Retinal pigment epithelial cell (primary cell): ENCODE results near the gene ST8SIA1.

Experiments
- DNase-seq: peaks from one replicate; pipeline ENCODE4 v3.0.0-alpha.2; 2010; ENCODE audit warnings: low read depth
- H3K4me3 ChIP-seq: 2 replicates; pipeline ENCODE4 v1.5.1; 2011; ENCODE audit warnings: mild to moderate bottlenecking, low read length, control low read depth, moderate library complexity
- TF ChIP-seq, protein P1 (sequence below): conservative IDR thresholded peaks from 2 replicates; pipeline ENCODE4 v1.5.1; 2011; ENCODE audit warnings: low read depth, low read length, control low read depth, inconsistent platforms

The ST8SIA1 gene

DNA sequence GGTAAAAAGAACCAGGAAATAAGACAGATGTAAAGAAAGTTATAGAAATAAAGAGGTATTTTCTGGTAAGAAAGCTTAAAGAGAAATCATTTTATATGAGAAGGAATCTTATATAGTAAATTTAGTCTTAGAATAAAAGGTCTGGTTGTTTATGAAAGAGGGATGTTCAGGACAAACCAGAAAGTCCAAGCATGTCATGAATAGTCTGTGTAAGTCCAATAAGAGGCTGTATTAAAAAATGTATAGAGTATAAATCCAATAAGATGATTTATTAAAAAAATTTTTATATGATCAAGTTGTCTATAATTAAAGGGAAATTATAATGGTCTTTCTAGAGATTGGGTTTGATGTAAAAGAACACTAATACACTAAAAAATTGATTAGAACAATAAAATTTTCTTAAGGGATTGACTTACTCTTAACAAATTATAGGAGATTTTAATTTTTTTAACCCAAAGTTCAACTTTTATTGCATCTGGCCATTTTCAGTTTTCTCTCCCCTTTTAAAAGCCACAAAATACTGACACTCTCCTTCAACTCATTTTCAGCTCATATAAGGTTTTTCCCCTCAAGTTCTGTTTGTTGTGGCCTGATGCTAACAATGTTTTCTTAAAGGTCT is 35.1 kb downstream of the ST8SIA1 start:
- DNase-seq = no peak
- H3K4me3 ChIP-seq = no peak overlapping the region
- TF ChIP-seq, protein P1, sequence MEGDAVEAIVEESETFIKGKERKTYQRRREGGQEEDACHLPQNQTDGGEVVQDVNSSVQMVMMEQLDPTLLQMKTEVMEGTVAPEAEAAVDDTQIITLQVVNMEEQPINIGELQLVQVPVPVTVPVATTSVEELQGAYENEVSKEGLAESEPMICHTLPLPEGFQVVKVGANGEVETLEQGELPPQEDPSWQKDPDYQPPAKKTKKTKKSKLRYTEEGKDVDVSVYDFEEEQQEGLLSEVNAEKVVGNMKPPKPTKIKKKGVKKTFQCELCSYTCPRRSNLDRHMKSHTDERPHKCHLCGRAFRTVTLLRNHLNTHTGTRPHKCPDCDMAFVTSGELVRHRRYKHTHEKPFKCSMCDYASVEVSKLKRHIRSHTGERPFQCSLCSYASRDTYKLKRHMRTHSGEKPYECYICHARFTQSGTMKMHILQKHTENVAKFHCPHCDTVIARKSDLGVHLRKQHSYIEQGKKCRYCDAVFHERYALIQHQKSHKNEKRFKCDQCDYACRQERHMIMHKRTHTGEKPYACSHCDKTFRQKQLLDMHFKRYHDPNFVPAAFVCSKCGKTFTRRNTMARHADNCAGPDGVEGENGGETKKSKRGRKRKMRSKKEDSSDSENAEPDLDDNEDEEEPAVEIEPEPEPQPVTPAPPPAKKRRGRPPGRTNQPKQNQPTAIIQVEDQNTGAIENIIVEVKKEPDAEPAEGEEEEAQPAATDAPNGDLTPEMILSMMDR = no peak

DNA sequence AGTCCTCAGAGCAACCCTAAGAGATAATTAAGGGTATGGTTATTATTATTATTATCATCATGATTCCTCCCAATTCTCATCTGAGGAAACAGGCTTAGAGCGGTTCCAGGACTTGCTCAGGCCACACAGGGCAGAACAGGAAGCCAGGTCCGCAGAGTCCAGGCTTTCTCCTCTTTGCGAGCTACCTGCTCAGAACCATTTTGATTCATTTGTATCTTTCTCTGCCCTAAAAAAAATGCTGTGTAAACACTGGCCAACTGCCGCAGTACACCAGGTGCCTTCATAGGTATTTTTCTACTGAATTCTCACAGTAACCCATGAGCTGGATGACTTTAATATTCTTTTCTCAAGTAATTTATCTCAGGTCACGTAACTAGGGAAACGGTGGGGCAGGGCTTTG is 45.3 kb downstream of the ST8SIA1 start:
- DNase-seq = no peak
- TF ChIP-seq, protein P1 = no peak
- H3K4me3 ChIP-seq = no peak overlapping the region

DNA sequence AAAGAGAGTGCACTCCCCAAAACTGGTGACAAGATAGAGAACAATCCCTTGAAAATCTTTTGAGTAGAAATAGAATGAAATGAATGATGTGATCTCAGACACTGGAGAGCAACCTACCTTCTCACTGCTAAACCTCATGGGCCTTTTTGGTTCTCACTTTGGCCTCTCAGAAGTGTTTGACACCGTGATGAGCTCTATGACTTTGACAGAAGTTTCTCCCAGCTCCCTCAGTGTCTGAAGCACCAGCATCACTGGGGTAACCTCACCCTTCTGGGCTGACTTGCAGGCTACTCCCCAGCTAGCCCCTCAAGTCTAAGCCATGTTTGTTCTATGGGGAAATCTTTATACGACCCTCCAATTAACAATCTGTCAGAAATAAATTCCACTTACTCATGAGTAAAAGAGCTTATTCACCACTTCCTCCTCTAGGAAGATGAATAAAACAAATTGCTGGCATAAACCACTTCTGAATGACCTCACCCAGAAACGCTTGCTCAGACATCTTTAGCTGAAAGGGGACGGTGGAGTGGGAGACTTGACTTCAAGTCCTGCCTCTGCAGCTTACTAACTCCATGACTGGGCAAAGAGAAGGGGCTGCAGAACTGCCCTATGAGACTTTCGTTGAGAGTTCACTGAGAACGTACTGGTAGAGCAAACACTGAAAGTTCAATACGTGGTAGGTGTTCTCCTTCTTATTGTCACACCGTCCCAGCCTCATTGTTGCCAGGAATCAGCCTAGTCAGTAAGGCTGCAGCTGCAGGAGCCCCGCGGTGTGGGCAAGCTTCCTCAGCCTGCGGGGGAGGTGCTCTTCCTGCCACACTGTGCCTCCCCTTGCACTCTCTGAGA is 46.5 kb downstream of the ST8SIA1 start:
- TF ChIP-seq, protein P1 = no peak
- no peak for DNase-seq
- H3K4me3 ChIP-seq = no peak overlapping the region

DNA sequence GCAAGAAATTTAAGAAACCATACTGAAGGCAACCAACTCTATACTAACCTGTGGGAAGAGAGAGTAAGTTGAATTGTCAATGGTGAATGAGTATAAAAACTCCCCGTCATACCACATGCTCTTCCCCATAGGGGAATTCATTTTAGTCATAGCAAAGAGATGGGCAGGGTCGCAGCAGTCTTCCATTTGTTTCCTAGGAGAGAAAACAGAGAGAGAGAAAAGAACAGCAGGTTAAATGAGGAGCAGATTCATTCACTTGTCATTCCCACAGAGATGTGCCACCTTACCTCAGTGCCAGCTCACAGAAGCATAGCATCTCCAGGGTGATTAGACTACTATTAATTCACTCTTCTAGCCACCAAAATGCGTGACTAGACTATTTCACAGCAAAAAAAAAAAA is 47.4 kb downstream of the ST8SIA1 start:
- DNase-seq = no peak
- TF ChIP-seq, protein P1 = no peak
- no peak overlapping the region for H3K4me3 ChIP-seq

DNA sequence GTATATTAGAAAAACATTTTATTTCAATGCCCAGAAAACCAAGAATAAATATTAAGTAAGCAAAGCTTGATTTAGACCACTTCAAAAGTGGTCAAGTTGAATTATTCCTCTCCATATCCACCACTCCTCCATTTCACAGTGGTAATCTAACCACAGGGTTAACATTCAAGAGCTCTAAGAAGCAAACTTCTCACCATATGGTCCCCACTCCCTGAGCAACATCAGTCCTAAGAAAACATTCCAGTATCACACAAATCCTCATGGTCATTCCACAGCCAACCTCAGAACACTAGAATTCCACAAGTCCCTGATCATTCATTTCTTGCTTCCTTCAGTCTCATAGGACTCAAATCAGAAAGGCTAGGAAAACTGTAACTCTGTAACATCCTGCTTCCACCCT is 47.9 kb downstream of the ST8SIA1 start:
- TF ChIP-seq, protein P1 = no peak
- DNase-seq = no peak

DNA sequence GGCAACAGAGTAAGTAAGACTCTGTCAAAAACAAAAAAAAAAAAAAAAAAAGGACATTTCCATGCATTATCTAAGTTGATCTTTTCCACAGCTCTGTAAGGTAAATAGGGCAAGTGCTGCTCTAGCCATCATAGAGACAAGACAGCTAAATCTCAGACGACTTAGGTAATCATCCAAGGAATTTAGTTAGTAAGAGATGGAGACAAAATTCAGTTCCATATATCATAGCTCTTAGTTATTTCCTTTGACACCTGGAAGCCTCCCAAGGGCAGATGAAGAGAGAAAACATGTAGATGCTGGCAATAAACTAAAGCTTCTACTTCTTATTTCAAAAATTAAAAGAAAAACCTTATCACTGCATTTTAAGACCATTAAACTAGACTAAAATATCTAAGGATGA is 48.7 kb downstream of the ST8SIA1 start:
- H3K4me3 ChIP-seq = no peak overlapping the region
- TF ChIP-seq, protein P1 = no peak
- no peak for DNase-seq

More for the DNA sequence above, 47.9 kb downstream of the ST8SIA1 start:
- no peak overlapping the region for H3K4me3 ChIP-seq

DNA sequence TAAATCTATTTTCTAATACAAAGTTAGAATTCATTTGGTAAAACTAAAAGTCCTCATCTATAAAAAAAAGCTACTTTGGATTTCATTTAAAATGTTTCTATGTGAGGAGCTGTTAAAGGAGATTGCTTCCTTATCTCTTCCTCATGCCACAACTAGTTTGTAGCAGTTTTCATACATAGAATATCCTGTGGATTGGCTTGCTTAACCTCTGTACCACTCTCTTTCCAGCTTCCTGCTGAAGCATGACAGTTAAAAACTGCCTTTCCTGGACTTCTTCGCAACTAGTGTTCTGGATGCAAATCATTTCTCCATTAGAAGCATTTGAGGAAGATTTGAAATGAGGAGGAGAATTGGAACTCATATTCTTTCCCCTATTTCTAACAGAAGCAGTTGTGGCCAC is 49.6 kb downstream of the ST8SIA1 start:
- TF ChIP-seq, protein P1 = no peak
- H3K4me3 ChIP-seq = no peak overlapping the region

More for the DNA sequence above, 49.6 kb downstream of the ST8SIA1 start:
- DNase-seq = no peak
